ENCODE data around the gene WWTR1.

DNA sequence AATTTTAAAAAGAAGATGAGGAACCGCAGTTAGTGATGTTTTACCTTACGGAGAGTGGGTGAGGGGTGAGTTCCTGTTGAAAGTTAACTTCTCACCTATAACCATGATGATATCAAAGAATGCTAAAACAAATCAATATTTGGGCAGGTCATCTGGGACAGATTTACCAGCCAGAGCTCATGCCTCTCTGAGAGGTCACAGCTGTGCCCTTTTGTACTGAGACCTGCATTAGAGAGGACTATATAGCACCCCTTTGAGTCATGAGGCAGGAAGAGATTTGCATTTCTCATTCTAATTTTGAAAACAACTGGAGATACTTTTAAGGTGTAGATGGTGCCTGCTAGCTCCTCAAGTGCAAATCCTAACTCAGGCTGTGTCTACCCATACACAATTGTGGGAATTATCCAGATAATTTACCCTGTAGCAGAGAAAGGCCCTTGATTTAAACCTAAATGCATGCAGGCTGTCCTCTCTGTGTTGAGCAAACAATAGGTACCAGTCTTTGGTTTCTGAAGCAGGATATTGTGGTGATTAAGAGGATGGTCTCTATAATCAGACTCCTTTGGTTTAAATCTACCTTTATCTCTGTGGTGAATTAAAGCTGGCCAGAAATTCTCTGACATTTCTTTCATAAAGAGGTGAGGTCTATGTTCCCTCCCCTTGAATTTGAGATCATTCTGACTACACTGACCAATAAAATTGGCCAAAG is 189.2 kb downstream of the WWTR1 start:
- TF ChIP-seq, protein P1, sequence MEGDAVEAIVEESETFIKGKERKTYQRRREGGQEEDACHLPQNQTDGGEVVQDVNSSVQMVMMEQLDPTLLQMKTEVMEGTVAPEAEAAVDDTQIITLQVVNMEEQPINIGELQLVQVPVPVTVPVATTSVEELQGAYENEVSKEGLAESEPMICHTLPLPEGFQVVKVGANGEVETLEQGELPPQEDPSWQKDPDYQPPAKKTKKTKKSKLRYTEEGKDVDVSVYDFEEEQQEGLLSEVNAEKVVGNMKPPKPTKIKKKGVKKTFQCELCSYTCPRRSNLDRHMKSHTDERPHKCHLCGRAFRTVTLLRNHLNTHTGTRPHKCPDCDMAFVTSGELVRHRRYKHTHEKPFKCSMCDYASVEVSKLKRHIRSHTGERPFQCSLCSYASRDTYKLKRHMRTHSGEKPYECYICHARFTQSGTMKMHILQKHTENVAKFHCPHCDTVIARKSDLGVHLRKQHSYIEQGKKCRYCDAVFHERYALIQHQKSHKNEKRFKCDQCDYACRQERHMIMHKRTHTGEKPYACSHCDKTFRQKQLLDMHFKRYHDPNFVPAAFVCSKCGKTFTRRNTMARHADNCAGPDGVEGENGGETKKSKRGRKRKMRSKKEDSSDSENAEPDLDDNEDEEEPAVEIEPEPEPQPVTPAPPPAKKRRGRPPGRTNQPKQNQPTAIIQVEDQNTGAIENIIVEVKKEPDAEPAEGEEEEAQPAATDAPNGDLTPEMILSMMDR (IDR thresholded peaks at IDR 0.05; ENCODE audit: low read depth, low read length) = no peak
- no peak for TF ChIP-seq POLR2A (IDR thresholded peaks at IDR 0.05; ENCODE audit: extremely low read depth, insufficient read length)
- TF ChIP-seq, protein P2, sequence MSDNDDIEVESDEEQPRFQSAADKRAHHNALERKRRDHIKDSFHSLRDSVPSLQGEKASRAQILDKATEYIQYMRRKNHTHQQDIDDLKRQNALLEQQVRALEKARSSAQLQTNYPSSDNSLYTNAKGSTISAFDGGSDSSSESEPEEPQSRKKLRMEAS (IDR thresholded peaks at IDR 0.05; ENCODE audit: low read depth, low read length) = no peak

Data from NB4 (cell line).